Measurements from ENCODE around the gene NLRP1.

The NLRP1 gene

DNA sequence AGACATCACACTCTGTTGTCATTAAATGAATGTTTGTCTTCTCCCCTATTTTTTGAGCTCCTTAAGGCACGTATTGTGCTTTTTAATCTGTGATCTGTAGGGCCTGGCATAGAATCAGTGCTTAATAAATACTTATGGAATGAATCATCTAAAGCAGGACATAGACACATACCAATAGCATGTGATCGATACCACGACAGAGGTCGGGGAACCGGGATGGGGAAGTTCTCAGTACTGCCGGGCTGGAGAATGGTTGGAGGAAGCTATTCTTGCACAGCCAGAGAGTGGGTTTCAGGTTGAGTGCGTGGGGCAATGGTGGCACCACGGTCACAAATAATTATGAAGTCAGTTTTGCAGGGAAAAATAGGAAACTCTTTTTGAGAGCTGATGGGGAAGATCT lies 26.8 kb downstream of the NLRP1 start:
- no peak for DNase-seq (ENCODE audit: low read depth in 2 of 2)

DNA sequence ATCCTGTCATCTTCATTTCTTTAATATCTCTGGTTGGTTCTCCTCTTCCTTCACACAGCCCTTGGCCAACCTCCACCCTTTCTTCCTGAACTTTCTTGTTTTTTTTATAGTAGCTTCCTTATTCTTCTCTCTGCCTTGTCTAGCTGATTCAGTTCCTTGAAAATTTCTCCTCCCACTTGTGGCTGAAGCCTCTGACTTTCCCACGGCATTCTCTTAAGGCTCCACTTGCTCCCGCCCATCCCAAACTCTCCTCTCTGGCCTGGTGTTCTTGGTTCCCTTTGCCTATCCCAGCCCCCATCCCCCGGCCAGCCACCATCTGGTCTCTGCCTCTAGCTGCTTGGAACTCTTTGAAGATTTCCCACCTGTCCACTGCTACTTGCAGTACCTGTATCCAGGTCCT lies 29.1 kb downstream of the NLRP1 start:
- DNase-seq (ENCODE audit: low read depth in 2 of 2) = no peak

DNA sequence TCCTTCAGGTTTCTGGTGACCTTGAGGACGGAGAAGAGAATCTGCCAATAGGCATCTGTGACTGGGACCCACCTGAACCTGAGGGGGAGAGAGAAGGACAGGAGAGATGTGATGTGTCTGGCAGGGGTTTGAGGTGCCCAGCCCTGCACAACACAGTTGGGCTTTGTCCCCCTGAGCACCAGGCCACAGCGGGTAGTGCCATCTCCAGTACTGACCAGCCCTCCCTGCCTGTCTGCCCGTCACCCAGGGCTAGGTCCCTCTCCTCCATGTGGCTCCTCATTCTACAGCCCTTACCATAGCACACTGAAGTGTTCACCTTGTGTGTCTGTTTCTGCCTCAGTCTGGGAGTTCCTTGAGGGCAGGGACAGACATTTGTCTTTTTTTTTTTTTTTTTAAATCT lies 30.8 kb downstream of the NLRP1 start:
- no peak for DNase-seq (ENCODE audit: low read depth in 2 of 2)

DNA sequence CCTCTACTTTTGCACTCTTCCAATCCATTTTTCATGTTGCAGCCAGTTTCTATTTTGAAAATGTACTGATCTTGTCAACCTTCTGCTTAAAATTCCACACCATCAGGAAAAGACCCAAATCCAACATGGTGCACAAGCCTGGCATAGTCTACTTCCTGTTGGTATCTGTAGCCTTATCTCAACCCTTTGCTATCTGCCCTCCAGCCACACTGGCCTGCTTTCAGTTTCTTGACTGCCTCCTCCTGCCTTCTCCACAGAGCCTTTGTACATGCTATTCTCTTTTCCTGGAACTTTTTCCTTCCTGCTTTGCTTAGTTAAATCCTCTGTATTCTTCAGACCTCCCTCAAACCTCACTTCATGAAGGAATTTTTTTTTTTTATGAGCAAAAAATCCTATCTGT lies 31.5 kb downstream of the NLRP1 start:
- DNase-seq (ENCODE audit: low read depth in 2 of 2) = no peak

DNA sequence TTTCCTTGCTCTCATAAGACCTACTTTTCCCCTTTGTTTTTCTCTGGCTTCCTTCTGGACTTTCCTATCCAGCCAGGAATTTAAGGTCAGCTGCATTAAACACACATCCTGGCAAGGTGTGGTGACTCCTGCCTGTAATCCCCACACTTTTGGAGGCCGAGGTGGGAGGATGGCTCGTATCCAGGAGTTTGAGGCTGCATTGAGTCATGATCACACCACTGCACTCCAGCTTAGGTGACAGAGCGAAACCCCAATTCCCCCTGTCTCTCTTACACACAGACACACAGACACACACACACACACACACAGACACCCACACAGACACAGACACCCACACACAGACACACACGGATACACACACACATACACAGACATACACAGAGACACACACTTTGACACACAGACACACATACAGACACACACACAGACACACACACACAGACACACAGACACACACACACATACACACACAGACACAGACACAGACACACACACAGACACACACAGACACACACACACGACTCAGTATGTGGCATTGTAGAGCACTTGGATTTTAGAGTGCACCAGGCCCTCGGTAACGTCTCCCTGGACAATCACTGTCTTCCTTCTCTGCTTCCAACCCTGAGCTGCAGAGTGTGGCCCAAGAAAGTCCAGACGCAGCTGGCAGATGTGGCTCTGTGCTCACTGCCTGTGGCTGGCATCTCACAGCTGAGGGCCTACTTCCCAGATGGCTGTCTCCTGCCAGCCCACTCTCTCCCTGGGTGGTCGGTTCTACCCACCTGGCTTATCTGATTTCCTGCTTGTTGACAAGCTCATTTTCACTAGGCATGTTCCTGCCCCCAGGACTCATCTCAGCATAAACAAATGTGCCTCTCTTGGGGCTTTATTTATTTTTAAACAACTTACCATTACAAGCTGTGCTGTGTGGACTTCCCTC lies 39.0 kb downstream of the NLRP1 start:
- DNase-seq (ENCODE audit: low read depth in 2 of 2) = no peak

DNA sequence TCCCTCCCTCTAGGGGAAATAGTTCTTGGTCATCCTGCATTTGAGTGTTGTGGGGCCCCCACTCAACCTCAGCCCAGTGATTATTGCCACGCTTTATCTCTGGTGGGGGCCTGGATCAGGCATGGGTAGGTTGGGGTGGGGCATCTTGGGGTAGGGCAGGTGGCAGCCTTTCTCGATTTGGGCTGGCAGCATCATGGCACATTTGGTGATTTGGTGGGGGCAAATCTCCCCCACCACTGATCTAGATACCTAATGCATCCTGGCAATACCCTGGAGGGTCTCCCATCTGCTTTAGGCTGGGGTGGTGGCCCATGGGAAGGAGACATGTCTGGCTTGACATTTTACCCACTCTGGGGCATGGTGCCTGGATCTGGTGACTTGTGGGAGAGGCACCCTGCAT lies 40.2 kb downstream of the NLRP1 start:
- DNase-seq (ENCODE audit: low read depth in 2 of 2) = no peak

DNA sequence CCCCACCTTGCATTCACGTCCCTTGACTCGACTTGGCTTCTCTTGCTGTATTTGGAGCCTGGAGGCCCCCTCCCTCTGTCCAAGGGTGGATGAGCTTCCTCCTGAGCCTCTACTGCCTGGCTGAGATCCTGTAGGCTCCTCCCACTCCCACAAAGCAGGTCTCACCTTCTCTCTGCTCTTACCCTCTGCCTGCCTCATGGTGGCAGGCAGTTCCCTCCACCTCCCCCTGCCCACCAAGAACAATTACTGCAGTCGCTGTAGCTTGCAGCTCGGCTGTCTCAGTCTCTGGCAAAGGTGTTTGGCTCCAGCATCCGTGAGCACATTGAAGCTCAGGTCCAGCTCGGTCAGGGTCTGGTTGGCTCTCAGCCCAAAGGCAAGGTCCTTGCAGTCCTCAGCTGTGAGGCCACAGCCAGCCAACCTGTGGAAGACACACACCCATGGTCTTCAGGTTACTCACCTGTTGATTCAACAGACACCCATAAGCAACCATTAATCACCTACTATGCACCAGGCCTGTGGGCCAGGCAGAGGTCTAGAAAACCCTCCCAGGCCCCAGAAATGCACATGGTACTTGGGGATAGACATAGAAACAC lies 42.6 kb downstream of the NLRP1 start:
- DNase-seq (ENCODE audit: low read depth in 2 of 2) = no peak

DNA sequence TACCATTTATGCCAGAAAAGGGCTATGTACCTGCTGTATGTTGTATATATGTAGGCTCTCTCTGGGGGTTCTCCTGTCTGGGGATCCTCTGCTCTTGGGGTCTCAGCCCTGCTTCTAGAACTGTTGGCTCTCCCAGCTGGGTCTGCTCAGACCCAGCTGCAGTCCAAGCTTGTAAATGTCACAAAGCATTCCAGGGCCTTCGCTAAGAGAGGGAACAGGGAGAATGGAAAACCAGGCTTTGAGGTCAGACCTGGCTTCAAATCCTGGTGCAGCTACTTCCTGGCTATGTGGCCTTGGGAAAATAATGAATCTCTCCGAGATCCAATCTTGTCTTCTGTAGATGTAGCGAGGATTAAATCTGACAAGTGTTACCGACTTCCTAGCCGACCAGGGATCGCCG lies 44.0 kb downstream of the NLRP1 start:
- DNase-seq (ENCODE audit: low read depth in 2 of 2) = no peak

DNA sequence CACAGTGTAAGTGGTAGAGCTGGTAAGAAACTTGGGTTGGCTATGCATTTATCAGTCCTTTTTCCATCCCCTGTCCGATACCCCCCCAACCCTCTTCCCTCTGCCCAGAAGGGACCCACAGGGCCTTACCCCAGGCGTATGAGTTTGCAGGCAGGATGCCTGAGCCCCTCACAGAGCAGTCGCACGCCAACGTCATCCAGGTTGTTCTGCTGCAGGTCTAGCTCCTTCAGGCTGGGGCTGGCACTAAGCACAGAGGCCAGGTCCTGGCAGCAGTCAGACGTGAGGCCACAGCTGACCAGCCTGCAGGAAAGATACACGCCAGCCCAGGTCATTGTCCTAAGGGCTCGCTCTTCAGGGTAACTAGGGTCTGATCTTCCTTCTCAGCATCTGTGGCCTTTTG lies 45.0 kb downstream of the NLRP1 start:
- no peak for DNase-seq (ENCODE audit: low read depth in 2 of 2)

DNA sequence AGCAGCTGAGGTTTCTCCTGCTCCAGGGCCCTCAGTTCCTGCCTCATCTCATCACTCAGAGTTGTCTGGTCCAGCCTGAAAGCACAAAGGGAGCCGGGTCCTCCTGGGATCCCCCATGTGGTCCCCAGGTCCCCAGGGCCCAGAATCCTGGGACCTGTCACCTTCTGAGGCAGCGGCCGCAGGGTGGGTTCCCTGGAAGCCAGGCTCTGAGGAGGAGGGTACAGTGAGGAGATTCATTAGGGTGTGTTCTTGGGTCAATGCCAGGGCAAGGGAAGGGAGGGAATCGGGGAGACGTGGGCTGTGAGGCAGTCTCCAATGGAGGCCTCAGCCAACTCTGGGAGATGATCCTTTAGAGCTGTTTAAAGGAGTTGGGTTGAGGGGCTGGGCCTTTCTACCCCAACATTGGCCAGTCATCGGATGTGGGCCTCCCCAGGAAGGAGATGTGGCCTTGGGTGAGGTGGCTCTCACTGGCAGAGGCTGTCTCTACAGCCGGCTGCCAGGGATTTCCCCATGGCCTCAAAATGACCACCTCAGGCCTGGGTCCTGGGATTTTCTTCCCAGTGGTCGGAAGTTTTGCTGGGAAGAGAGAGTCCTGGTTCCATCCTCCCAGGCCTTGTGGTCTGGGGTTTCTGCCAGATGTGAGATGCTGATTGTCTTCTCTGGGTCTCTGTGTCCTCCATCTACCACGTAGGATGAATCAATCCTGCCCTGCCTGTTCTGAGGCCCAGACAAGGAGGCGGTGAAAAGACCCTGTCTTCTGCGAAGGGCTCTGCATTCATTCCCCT lies 47.3 kb downstream of the NLRP1 start:
- DNase-seq (ENCODE audit: low read depth in 2 of 2) = no peak

DNA sequence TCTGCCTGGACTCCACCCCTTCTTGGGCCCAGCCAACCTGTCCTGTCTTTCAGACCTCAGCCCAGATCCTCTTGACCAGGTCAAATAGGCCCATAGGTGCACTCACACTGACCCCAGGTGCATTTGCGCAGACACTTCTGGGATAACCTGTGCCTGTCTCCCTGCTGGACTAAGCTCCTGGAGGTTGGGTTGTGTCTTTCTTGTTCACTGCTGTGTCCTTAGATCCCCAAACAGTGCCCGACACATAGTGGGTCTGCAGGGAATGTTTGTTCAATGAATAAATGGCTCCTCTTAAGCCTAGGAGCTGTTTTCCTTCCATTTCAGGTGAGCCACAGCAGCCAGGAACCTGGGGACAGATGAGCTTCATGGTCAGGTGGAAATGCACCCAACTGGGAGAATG lies 48.9 kb downstream of the NLRP1 start:
- no peak for DNase-seq (ENCODE audit: low read depth in 2 of 2)

DNA sequence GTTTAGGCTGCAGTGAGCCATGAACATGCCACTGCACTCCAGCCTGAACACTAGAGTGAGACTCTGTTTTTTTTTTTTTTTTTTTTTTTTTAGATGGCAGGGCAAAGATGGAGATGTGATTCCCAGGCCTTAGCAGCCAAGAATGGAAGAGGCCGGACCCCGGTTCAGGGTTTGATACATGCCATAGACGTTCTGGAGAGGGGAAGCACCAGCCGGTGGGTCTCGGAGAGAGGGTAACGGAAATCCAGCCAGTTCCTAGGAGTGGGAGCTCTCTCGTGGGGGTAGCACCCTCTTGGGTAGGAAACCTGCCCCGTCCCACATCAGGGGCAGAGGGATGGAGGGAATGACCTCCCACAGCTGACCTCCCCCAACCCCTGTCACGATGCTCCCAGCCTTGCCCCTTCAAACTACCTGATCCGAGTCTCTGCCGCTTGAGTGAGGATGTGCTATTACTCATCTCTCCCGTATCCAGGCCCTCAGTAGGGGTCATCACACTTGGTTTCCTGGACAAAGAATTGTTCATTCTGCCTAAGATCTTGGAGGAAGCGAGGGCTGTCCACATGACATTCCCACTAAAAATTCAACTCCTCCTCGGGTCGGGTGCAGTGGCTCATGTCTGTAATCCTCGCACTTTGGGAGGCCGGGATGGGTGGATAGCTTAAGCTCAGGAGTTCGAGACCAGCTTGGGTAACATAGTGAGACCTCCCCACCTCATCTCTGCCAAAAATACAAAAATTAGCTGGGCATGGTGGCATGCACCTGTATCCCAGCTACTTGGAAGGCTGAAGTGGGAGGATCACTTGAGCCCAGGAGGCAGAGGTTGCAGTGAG lies 50.6 kb downstream of the NLRP1 start:
- DNase-seq (ENCODE audit: low read depth in 2 of 2) = no peak

DNA sequence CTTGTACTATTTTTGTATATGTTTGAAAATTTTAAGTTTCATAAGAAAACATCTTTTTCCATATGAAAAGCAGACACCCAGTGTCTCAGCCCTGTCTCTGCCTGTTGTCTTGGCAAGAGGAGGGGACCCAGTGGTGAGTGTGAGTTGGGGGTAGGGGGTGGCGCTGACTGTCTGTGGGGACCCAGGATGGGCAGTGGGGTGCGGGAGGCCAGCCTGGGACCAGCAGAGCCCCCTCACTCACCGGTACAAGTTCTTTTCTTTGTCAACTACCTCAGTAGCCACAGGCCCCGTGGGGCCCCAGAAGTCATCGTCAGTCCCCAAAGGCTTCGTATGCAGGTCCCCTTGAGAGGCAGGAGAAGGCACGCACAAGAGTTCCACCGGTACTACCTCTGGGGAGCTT lies 51.7 kb downstream of the NLRP1 start:
- no peak for DNase-seq (ENCODE audit: low read depth in 2 of 2)

DNA sequence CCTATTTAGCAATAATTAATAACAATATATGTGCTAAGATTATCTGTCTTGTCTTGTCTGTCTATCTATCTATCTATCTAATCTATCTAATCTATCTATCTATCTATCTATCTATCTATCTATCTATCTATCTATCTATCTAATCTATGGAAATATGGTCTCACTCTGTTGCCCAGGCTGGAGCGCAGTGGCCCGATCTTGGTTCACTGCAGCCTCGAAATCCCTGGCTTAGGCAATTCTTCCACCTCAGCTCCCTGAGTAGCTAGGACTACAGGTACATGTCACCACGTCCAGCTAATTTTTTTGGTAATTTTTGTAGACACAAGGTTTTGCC lies 53.3 kb downstream of the NLRP1 start:
- no peak for DNase-seq (ENCODE audit: low read depth in 2 of 2)

DNA sequence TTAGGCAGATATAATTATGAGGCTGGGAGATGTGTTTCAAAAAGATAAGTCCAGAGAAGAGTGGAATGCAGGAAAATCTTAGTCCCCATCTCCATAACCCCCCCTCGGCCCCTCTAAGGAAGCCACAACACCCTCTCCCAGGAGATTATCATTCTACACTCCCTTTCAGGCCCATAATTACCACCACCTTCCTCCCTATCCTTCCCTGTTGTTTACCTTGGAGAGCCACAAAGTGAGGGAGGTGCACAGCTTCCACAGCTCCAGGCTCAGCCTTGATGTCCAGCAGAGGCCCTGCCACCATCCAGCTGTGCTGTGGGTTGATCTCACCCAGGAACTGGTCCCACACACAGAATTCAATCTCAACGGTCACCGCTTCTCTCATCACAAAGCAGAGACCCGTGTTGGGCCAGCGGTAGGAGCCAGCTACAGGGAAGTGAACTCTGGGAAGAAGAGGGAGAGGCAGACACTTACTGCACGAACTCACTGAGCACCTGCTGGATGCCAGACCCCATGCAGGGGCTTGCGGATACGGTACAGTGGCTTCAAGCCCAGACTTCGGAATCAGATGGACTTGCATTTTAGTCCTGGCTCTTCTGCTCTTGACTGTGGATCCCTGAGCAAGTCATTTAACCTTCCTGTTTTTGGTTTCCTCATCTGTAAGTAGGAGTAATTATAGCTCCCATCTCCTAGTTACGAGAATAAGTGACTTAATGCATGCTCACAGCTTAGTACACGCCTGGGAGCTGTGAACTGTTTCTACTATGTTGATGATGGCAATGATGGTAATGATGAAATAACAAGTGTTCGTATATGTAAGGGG lies 53.8 kb downstream of the NLRP1 start:
- no peak for DNase-seq (ENCODE audit: low read depth in 2 of 2)

DNA sequence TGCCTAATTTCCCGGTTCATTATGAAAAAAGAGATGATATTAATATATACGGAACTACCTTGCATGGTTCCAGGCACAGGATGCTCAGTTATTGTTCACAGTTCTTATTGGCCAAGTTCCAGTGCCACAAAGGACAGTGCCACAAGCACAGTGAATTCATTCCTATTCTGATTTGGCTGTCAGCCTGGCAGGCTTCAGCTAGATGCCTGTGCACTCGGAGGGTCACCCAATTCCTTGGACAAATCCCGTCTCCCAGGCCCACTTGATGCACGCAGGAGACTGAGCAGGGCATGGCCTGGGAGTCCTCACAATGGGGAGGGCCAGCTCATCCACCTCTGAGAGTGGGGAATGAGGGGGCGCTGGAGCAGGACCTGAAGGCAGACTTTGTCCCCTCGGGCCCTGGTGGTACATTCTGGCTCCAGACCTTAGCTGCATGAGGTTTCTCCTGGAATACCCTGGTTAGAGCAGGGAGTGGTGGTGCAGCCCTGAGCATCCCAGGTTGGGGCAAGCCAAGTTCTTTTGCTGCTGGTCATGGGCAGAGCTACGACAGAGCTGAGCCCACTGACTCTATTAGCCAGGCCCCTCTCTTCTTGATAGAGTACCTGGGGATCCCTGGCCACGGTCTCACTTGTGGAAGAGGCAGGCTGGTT lies 56.6 kb downstream of the NLRP1 start:
- DNase-seq (ENCODE audit: low read depth in 2 of 2) = no peak

DNA sequence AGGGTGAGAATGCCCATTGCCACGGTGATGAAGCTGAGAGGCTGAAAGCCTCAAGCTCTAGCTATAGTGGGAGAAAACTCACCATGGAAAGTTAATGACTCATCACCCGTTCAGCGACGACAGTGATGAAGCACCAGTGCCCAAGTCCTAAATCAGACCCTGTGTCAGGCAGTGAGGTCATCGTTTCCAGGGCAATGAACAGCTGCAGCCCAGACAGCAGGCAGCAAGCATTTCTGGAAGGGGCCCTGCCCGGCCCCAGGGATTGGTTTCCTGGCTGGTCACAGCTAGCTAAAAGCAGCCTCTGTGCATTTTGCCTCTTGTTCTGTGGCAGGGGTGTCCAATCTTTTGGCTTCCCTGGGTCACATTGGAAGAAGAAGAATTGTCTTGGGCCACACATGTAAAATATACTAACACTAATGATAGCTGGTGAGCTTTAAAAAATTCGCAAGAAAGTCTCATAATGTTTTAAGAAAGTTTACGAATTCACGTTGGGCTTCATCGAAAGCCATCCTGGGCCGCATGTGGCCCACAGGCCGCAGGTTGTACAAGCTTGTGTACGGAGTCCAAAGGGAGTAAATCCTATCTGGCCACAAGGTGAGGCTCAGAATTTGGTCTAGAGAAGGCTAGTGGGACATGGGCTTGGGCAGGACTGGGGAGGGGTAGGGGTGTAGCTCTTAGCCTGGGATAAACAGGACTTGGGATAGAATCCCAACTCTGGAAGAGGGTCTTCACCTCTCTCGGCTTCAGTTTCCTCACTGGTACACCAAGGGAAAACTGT lies 57.3 kb downstream of the NLRP1 start:
- peak; percentile 54 to 64 for DNase-seq (ENCODE audit: low read depth in 2 of 2)

DNA sequence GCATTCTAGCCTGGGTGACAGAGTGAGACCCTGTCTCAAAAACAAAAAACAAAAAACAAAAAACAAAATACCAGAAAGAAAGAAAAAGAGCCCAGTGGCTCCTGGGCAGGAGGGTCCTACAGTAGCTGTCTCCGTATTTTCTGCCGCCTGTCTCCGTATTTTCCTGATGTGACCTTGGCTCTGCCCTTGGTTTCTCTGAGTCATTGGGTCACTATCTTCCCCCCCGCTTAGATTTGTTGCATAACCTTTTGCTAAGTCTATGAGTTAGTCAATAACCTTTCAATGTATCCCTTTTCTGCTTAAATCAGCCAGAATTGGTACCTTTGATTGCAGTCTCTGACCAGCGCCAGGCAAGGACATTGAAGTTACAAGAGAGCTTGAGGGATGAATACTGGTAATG lies 61.1 kb downstream of the NLRP1 start:
- no peak for DNase-seq (ENCODE audit: low read depth in 2 of 2)

DNA sequence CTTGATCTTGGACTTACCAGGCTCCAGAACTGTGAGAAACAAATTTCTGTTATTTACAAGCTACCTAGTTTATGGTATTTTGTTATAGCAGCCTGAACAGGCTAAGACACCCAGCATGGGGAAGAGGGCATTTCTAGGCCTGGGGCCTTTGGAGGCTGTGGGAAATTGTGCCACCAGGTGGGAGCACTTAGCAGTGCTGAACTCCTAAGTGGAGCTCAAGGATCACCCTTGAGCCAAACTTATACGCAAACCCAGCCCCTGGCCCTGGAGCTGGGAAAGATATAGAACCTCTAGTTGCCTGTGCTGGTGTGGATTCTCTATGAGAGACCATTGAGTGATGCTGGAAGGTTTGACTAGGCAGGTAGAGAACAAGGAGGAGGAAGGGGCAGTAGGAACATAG lies 61.8 kb downstream of the NLRP1 start:
- no peak for DNase-seq (ENCODE audit: low read depth in 2 of 2)

Measured in stimulated activated CD4-positive, alpha-beta T cell treated with anti-CD3 and anti-CD28 coated beads, Interleukin-4, amount 100 ng/mL, for 48 hours (primary cell).